CD4-positive, alpha-beta memory T cell (primary cell): ENCODE data around the gene PEPD. TPM values are rescaled to one million over a fixed set of nuclear protein-coding genes. Genes with fewer than 3 reads are reported as not detected.
A peak's percentile ranks its signal among the peaks of the same experiment; 100 is the strongest.

Experiments
- CTCF ChIA-PET: fragments of 350-600 bp; sonication (Branson Sonifier 250); formaldehyde crosslinking; loops from one replicate; lab custom pipeline; 2021; ENCODE audit warnings: inconsistent platforms; ENCODE audit not compliant: partially characterized antibody; lab: Charles Lee
- POLR2A ChIA-PET: fragments of 350-600 bp; sonication (Branson Sonifier 250); formaldehyde crosslinking; loops from one replicate; lab custom pipeline; 2021; ENCODE audit not compliant: partially characterized antibody; lab: Charles Lee
- DNase-seq, 5 donors: peaks; one replicate each; pipeline versions ENCODE4 v3.0.0 to v3.0.0-alpha.2; 2020 to 2022; ENCODE audit warnings: mixed read lengths in 1 of 5
- H3K27ac ChIP-seq: one replicate; pipeline ENCODE4 v1.7.0; 2013; ENCODE audit warnings: low read depth, low read length
- H3K27me3 ChIP-seq: 2 replicates; pipeline ENCODE4 v1.7.0; 2013; ENCODE audit warnings: mild to moderate bottlenecking, low read length, moderate library complexity; ENCODE audit not compliant: insufficient read depth
- H3K36me3 ChIP-seq: 2 replicates; pipeline ENCODE4 v1.7.0; 2013; ENCODE audit warnings: mild to moderate bottlenecking, low read length, moderate library complexity; ENCODE audit not compliant: insufficient read depth
- H3K4me1 ChIP-seq: 2 replicates; pipeline ENCODE4 v1.7.0; 2013; ENCODE audit warnings: mild to moderate bottlenecking, low read length, moderate library complexity; ENCODE audit not compliant: insufficient read depth
- H3K4me3 ChIP-seq, 2 donors: one replicate each; pipeline ENCODE4 v1.7.0; 2013; ENCODE audit warnings: low read length in 2 of 2, mild to moderate bottlenecking in 1 of 2
- H3K9me3 ChIP-seq, 2 donors: one replicate each; pipeline ENCODE4 v1.7.0; 2013; ENCODE audit warnings: low read length in 2 of 2, control low read depth in 1 of 2; ENCODE audit not compliant: control insufficient read depth in 1 of 2
- H3K27ac Mint-ChIP-seq, 7 donors: one replicate each; pipeline ENCODE4 v1.8.0; 2020 to 2021; ENCODE audit warnings: mixed read lengths in 7 of 7, mild to moderate bottlenecking in 6 of 7, inconsistent platforms in 3 of 7, moderate library complexity in 3 of 7
- H3K27me3 Mint-ChIP-seq, 2 donors: one replicate each; pipeline ENCODE4 v1.8.0; 2020 to 2021; ENCODE audit warnings: mixed read lengths in 2 of 2
- H3K36me3 Mint-ChIP-seq, 2 donors: one replicate each; pipeline ENCODE4 v1.8.0; 2020 to 2021; ENCODE audit warnings: mixed read lengths in 2 of 2, inconsistent platforms in 1 of 2, mild to moderate bottlenecking in 1 of 2
- H3K4me1 Mint-ChIP-seq, 4 donors: one replicate each; pipeline ENCODE4 v1.8.0; 2020 to 2021; ENCODE audit warnings: mixed read lengths in 4 of 4, mild to moderate bottlenecking in 1 of 4
- H3K4me3 Mint-ChIP-seq, 8 donors: one replicate each; pipeline ENCODE4 v1.8.0; 2020 to 2021; ENCODE audit warnings: mixed read lengths in 8 of 8, mild to moderate bottlenecking in 7 of 8, moderate library complexity in 6 of 8, inconsistent platforms in 3 of 8
- H3K9me3 Mint-ChIP-seq, 8 donors: one replicate each; pipeline ENCODE4 v1.8.0; 2020 to 2021; ENCODE audit warnings: mixed read lengths in 8 of 8, mild to moderate bottlenecking in 5 of 8, inconsistent platforms in 3 of 8, moderate library complexity in 1 of 8
- intact Hi-C: fragments of 100-400 bp; cut with micrococcal nuclease; formaldehyde crosslinking; loops from one replicate; pipeline ENCODE4 v1.15.1; 2023
- polyA plus RNA-seq, 2 donors: library from polyadenylated mRNA; unstranded; fragments of 300-500 nt; fragmentation: Illumina TruSeq; gene quantifications; one replicate each; pipeline ENCODE4 v1.2.3, GENCODE V29; 2021
- total RNA-seq, 2 experiments: library from RNA; stranded (reverse); gene quantifications; one replicate each; pipeline ENCODE4 v1.2.3, GENCODE V29; 2021

PEPD gene
- total and polyA plus RNA-seq, 4 experiments from 2014 or later, result 27.6 to 213 (median 77.8) TPM

- Mint-ChIP-seq H3K4me1 (no peaks in the 10 kb centered on the region), H3K4me3 (no peak overlapping the region), H3K27me3 (peaks cover 6 to 13% of the 10 kb centered on the region in 2 donors), H3K9me3 (no peaks in the 10 kb centered on the region), H3K36me3 (no peaks in the 10 kb centered on the region), H3K27ac (peak overlapping the region in 1 of 7 donors; percentile 14)
- CTCF ChIA-PET, result no interaction called here
- no peaks in the 10 kb centered on the region for H3K4me1 ChIP-seq
- no peak for DNase-seq
- POLR2A ChIA-PET, result no interaction called here
- intact Hi-C loops, result no loop called here
- H3K4me3 ChIP-seq, result no peak overlapping the region
- no peaks in the 10 kb centered on the region for H3K9me3 ChIP-seq
- no peaks in the 10 kb centered on the region for H3K36me3 ChIP-seq
- H3K27ac ChIP-seq, result no peak overlapping the region
- H3K27me3 ChIP-seq, result no peaks in the 10 kb centered on the region
Measured at GRCh38 chr19:33546656-33547055, 25.1 kb upstream of the PEPD start.

- Mint-ChIP-seq H3K4me1 (no peaks in the 10 kb centered on the region), H3K4me3 (no peak overlapping the region), H3K27ac (no peak overlapping the region), H3K9me3 (no peaks in the 10 kb centered on the region), H3K27me3 (peaks cover 11 to 18% of the 10 kb centered on the region in 2 donors), H3K36me3 (no peaks in the 10 kb centered on the region)
- Histone ChIP-seq H3K36me3 (no peaks in the 10 kb centered on the region), H3K27me3 (no peaks in the 10 kb centered on the region), H3K4me3 (no peak overlapping the region), H3K9me3 (no peaks in the 10 kb centered on the region), H3K4me1 (no peaks in the 10 kb centered on the region), H3K27ac (no peak overlapping the region)
- ChIA-PET POLR2A (no interaction called here), CTCF (no interaction called here)
- intact Hi-C loops, result no loop called here
- DNase-seq, result no peak
Measured at GRCh38 chr19:33545217-33545981, 23.8 kb upstream of the PEPD start.

GRCh38 chr19:33535226-33535625 lies 13.6 kb upstream of the PEPD start:
- Mint-ChIP-seq H3K27me3 (peaks cover 10 to 29% of the 10 kb centered on the region in 2 donors), H3K4me1 (peaks cover 0 to 1% (median 0%) of the 10 kb centered on the region in 4 donors), H3K27ac (no peak overlapping the region), H3K9me3 (peaks cover 0 to 2% (median 0%) of the 10 kb centered on the region in 8 donors), H3K4me3 (no peak overlapping the region), H3K36me3 (no peaks in the 10 kb centered on the region)
- Histone ChIP-seq H3K27me3 (no peaks in the 10 kb centered on the region), H3K4me3 (no peak overlapping the region), H3K4me1 (no peaks in the 10 kb centered on the region), H3K36me3 (no peaks in the 10 kb centered on the region), H3K9me3 (no peaks in the 10 kb centered on the region), H3K27ac (no peak overlapping the region)
- intact Hi-C loops, result no loop called here
- ChIA-PET CTCF (no interaction called here), POLR2A (no interaction called here)
- no peak for DNase-seq

GRCh38 chr19:33532859-33533460 lies 11.4 kb upstream of the PEPD start:
- Mint-ChIP-seq H3K4me3 (no peak overlapping the region), H3K27me3 (peaks cover 15 to 25% of the 10 kb centered on the region in 2 donors), H3K9me3 (peaks cover 0 to 2% (median 0%) of the 10 kb centered on the region in 8 donors), H3K4me1 (peaks cover 0 to 1% (median 0%) of the 10 kb centered on the region in 4 donors), H3K27ac (no peak overlapping the region), H3K36me3 (no peaks in the 10 kb centered on the region)
- Histone ChIP-seq H3K9me3 (no peaks in the 10 kb centered on the region), H3K4me3 (no peak overlapping the region), H3K4me1 (no peaks in the 10 kb centered on the region), H3K27ac (no peak overlapping the region), H3K27me3 (peaks cover 3% of the 10 kb centered on the region), H3K36me3 (no peaks in the 10 kb centered on the region)
- no peak for DNase-seq
- ChIA-PET CTCF (no interaction called here), POLR2A (no interaction called here)
- intact Hi-C loops, result no loop called here

- DNase-seq, result no peak
- intact Hi-C loops, result no loop called here
- Histone ChIP-seq H3K27me3 (peaks cover 5% of the 10 kb centered on the region), H3K4me3 (no peak overlapping the region), H3K4me1 (no peaks in the 10 kb centered on the region), H3K9me3 (no peaks in the 10 kb centered on the region), H3K36me3 (no peaks in the 10 kb centered on the region), H3K27ac (no peak overlapping the region)
- Mint-ChIP-seq H3K4me1 (peaks cover 0 to 1% (median 0%) of the 10 kb centered on the region in 4 donors), H3K27ac (no peak overlapping the region), H3K27me3 (peaks cover 12 to 15% of the 10 kb centered on the region in 2 donors), H3K9me3 (no peaks in the 10 kb centered on the region), H3K4me3 (no peak overlapping the region), H3K36me3 (no peaks in the 10 kb centered on the region)
- ChIA-PET CTCF (no interaction called here), POLR2A (no interaction called here)
Measured at GRCh38 chr19:33530842-33531241, 9.3 kb upstream of the PEPD start.

GRCh38 chr19:33530296-33530695 lies 8.7 kb upstream of the PEPD start:
- H3K27me3 Mint-ChIP-seq, result peaks cover 10 to 13% of the 10 kb centered on the region in 2 donors
- no peak overlapping the region for H3K4me3 ChIP-seq
- no peaks in the 10 kb centered on the region for H3K9me3 ChIP-seq
- no peaks in the 10 kb centered on the region for H3K36me3 ChIP-seq
- ChIA-PET POLR2A (no interaction called here), CTCF (no interaction called here)
- no peaks in the 10 kb centered on the region for H3K36me3 Mint-ChIP-seq
- no peak overlapping the region for H3K4me3 Mint-ChIP-seq
- intact Hi-C loops, result no loop called here
- no peaks in the 10 kb centered on the region for H3K4me1 ChIP-seq
- no peak for DNase-seq
- H3K4me1 Mint-ChIP-seq, result peaks cover 0 to 1% (median 0%) of the 10 kb centered on the region in 4 donors
- H3K27ac ChIP-seq, result no peak overlapping the region
- no peak overlapping the region for H3K27ac Mint-ChIP-seq
- H3K27me3 ChIP-seq, result peaks cover 5% of the 10 kb centered on the region
- H3K9me3 Mint-ChIP-seq, result no peaks in the 10 kb centered on the region

- Mint-ChIP-seq H3K27ac (peak overlapping the region in 1 of 7 donors; percentile 53), H3K4me1 (peaks cover 0 to 1% (median 0%) of the 10 kb centered on the region in 4 donors), H3K4me3 (no peak overlapping the region), H3K27me3 (peaks cover 9 to 10% of the 10 kb centered on the region in 2 donors), H3K36me3 (no peaks in the 10 kb centered on the region), H3K9me3 (no peaks in the 10 kb centered on the region)
- Histone ChIP-seq H3K9me3 (no peaks in the 10 kb centered on the region), H3K36me3 (no peaks in the 10 kb centered on the region), H3K27ac (no peak overlapping the region), H3K4me1 (no peaks in the 10 kb centered on the region), H3K27me3 (peaks cover 5% of the 10 kb centered on the region), H3K4me3 (no peak overlapping the region)
- ChIA-PET POLR2A (no interaction called here), CTCF (no interaction called here)
- intact Hi-C loops, result no loop called here
- no peak for DNase-seq
Measured at GRCh38 chr19:33529094-33529676, 7.6 kb upstream of the PEPD start.
